A673 (cell line): ENCODE results near the gene DDI2.

ENCODE experiments used
- CTCF ChIP-seq: fragments of 300-800, 200-600 bp; sonication (generic); conservative IDR thresholded peaks from 2 replicates; pipeline ENCODE4 v1.5.1; 2017; ENCODE audit warnings: low read depth, mild to moderate bottlenecking, antibody characterized with exemption, low read length, moderate library complexity, mixed read lengths
- EZH2 ChIP-seq: fragments of 200-600 bp; sonication (generic); IDR thresholded peaks from 2 replicates; pipeline ENCODE4 v1.6.1; 2017; ENCODE audit warnings: borderline replicate concordance, low read depth, mild to moderate bottlenecking, mixed read lengths, antibody characterized with exemption, low read length; ENCODE audit not compliant: poor library complexity, severe bottlenecking

DNA sequence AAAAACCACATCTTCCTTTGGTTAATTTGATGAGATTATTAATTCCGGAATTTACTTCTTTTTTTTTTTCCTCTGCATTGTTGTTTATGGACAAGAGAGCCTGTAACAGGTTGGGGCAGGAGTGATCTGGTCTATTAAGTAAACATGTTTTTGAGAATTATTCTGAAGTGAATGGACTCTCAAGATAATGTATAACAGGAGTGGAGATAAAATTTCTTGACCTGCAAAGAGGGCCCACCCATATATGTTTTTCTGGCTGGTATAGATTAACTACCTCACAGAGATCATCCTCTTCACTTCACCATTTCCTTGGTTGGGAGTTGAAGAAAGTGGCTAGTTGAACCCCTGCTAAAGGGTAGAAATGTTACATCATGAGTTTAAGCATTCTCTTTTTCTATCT lies 10.7 kb downstream of the DDI2 start:
- TF ChIP-seq CTCF (no peak), EZH2 (no peak)
